Upper lobe of left lung (tissue), 6 donors: Measurements from ENCODE around the gene STAU1. TPM values are rescaled to one million over a fixed set of nuclear protein-coding genes. Genes with fewer than 3 reads are reported as not detected.
"Not testable (repeated sequence)": the region's sequence is repeated elsewhere in the genome, so short reads cannot be mapped to it uniquely, and the experiment has no call there.

ENCODE experiments used
- ATAC-seq, 2 donors: fragments of 200-7000 bp; cut with Tn5 transposase; one replicate each; pipeline ENCODE4 v1.9.1; 2022; ENCODE audit warnings: mild to moderate bottlenecking in 2 of 2, moderate library complexity in 2 of 2; ENCODE audit not compliant: low FRiP score in 2 of 2
- DNase-seq, 2 donors: peaks; one replicate each; pipeline ENCODE4 v3.0.0-alpha.2; 2019 to 2020
- H3K27ac ChIP-seq, 4 donors: fragments of 200-600 bp; sonication (generic); one replicate each; pipeline ENCODE4 v1.5.1; 2016 to 2019
- H3K27me3 ChIP-seq, 4 donors: fragments of 200-600 bp; sonication (generic); one replicate each; pipeline ENCODE4 v1.5.1; 2017 to 2019
- H3K36me3 ChIP-seq, 4 donors: fragments of 200-600 bp; sonication (generic); one replicate each; pipeline ENCODE4 v1.5.1; 2016 to 2019
- H3K4me1 ChIP-seq, 4 donors: fragments of 200-600 bp; sonication (generic); one replicate each; pipeline ENCODE4 v1.5.1; 2018 to 2019
- H3K4me3 ChIP-seq, 4 donors: fragments of 200-600 bp; sonication (generic); one replicate each; pipeline ENCODE4 v1.5.1; 2017 to 2019; ENCODE audit warnings: mild to moderate bottlenecking in 2 of 4, moderate library complexity in 1 of 4
- H3K9me3 ChIP-seq, 4 donors: fragments of 200-600 bp; sonication (generic); one replicate each; pipeline ENCODE4 v1.5.1; 2018 to 2019
- EP300 ChIP-seq, 4 donors: sonication (generic); formaldehyde crosslinking; IDR thresholded peaks; one replicate each; pipeline ENCODE4 v1.5.1; 2017; ENCODE audit warnings: antibody characterized with exemption in 4 of 4, control low read depth in 2 of 4
- POLR2A ChIP-seq, 4 donors: fragments of 450-650 bp; IDR thresholded peaks; one replicate each; pipeline ENCODE4 v1.5.1; 2016 to 2017; ENCODE audit warnings: antibody characterized with exemption in 4 of 4, mild to moderate bottlenecking in 2 of 4
- POLR2AphosphoS5 ChIP-seq, 2 donors: sonication (generic); formaldehyde crosslinking; IDR thresholded peaks; one replicate each; pipeline ENCODE4 v1.5.1; 2017; ENCODE audit warnings: antibody characterized with exemption in 2 of 2
- WGBS, 2 donors: methylation state at CpG; one replicate each; pipeline ENCODE4 v1.1.5; 2017 to 2018; 5-methylcytosine and 5-hydroxymethylcytosine counted together
- total RNA-seq, 6 donors: library from RNA; depleted of rRNA in 4 of 6; stranded (reverse); fragments of >200 nt in 4 of 6; gene quantifications; one replicate each; pipeline versions ENCODE4 v1.1.0 to v1.2.1, GENCODE V29; 2016 to 2021
- TF ChIP-seq, protein P1 (sequence below), 6 experiments: fragments of 450-650 bp in 4 of 6; fragments of 200-600 bp in 2 of 6; sonication (generic) in 2 of 6; IDR thresholded peaks; one replicate each; pipeline ENCODE4 v1.5.1; 2016 to 2019; ENCODE audit warnings: antibody characterized with exemption in 6 of 6
- donor health status: DM: no; HTN: no; CAD: no; lungs with moderate emphysema.
- donor health status: DM: no; HTN: yes; CAD: no; lungs with severe emphysema.

Gene STAU1
- total RNA-seq, 6 donors from 2014 or later: 69.1 to 97.7 (median 73.5) TPM

DNA sequence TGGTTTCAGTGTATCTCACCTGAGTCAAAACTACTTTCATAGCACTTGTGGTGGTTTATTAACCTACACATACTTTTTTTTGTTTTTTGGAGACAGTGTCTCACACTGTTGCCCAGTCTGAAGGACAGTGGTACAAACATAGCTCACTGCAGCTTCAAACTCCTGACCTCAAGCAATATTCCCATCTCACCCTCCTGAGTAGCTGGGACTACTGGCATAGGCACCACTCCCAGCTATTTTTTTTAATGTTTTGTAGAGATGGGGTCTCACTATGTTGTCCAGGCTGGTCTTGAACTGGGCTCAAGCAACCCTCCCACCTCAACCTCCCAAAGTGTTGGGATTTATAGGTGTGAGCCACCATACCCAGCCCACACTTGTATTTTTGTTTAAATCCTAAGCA lies 49.7 kb downstream of the STAU1 start:
- Histone ChIP-seq H3K27ac (no peak overlapping the region), H3K9me3 (no peaks in the 10 kb centered on the region), H3K4me1 (peaks cover 0 to 10% (median 6%) of the 10 kb centered on the region in 4 donors), H3K4me3 (no peak overlapping the region), H3K27me3 (no peaks in the 10 kb centered on the region), H3K36me3 (peaks cover 0 to 41% (median 21%) of the 10 kb centered on the region in 4 donors)
- DNase-seq (no peak), ATAC-seq (no peak)
- TF ChIP-seq POLR2A (IDR thresholded peaks at IDR 0.05) (no peak), POLR2AphosphoS5 (IDR thresholded peaks at IDR 0.05) (no peak), EP300 (IDR thresholded peaks at IDR 0.05) (no peak)
- TF ChIP-seq, protein P1, sequence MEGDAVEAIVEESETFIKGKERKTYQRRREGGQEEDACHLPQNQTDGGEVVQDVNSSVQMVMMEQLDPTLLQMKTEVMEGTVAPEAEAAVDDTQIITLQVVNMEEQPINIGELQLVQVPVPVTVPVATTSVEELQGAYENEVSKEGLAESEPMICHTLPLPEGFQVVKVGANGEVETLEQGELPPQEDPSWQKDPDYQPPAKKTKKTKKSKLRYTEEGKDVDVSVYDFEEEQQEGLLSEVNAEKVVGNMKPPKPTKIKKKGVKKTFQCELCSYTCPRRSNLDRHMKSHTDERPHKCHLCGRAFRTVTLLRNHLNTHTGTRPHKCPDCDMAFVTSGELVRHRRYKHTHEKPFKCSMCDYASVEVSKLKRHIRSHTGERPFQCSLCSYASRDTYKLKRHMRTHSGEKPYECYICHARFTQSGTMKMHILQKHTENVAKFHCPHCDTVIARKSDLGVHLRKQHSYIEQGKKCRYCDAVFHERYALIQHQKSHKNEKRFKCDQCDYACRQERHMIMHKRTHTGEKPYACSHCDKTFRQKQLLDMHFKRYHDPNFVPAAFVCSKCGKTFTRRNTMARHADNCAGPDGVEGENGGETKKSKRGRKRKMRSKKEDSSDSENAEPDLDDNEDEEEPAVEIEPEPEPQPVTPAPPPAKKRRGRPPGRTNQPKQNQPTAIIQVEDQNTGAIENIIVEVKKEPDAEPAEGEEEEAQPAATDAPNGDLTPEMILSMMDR (IDR thresholded peaks at IDR 0.05): no peak

DNA sequence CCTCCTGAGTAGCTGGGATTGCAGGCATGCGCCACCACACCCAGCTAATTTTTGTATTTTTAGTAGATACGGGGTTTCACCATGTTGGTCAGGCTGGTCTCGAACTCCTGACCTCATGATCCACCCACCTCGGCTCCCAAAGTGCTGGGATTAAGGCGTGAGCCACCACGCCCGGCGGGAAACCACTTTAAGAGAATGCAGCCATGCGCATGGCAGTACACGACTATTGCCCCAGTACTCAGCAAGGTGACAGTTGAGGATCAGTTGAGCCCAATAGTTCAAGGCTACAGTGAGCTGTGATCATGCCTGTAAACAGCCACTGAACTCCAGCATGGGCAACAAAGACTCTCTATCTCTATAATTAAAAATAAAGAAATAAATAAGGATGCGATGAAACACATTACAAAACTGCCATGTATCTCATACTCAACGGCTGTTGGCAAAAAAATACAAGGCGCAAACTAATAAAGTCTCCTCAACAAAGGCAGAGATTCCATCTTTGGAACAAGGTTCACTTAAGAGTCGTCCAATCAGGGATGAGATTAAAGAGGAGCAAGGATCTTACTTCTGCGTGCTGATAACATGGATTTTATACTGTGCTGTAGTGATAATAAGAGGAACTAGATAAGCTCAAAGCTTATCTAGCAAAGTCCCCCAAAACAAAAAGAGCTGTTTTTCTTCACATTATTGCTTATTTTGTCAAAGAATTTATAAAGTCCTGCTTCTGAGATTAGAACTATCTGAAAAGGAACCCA lies 51.1 kb downstream of the STAU1 start:
- ATAC-seq (no peak), DNase-seq (no peak)
- Histone ChIP-seq H3K4me3 (no peak overlapping the region), H3K9me3 (no peaks in the 10 kb centered on the region), H3K36me3 (peaks cover 0 to 45% (median 21%) of the 10 kb centered on the region in 4 donors), H3K27me3 (no peaks in the 10 kb centered on the region), H3K4me1 (peaks cover 0 to 15% (median 10%) of the 10 kb centered on the region in 4 donors), H3K27ac (no peak overlapping the region)
- TF ChIP-seq, protein P1 (IDR thresholded peaks at IDR 0.05): no peak
- TF ChIP-seq POLR2A (IDR thresholded peaks at IDR 0.05) (no peak), EP300 (IDR thresholded peaks at IDR 0.05) (no peak), POLR2AphosphoS5 (IDR thresholded peaks at IDR 0.05) (no peak)
- WGBS, 2 donors: 95% methylated on average over 14 to 15 of the region's 15 CpGs

DNA sequence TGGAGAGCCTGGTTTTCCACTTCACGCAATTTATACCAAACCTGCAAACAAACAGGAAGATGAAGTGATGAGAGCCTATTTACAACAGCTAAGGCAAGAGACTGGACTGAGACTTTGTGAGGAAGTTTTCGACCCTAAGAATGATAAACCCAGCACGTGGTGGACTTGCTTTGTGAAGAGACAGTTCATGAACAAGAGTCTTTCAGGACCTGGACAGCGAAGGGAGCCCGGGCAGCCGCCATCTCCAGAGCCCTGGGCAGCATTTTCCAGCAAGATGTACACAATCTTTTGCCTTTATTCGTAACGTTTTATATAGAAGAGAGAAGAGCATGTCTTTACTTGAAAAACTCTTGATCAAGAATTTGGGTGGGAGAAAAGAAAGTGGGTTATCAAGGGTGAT lies 53.3 kb downstream of the STAU1 start:
- H3K4me3 ChIP-seq, H3K27ac ChIP-seq, H3K9me3 ChIP-seq, H3K27me3 ChIP-seq, H3K4me1 ChIP-seq, ATAC-seq: not testable (repeated sequence)
- 86 to 88% methylated on average over 8 of the region's 8 CpGs for WGBS, 2 donors
- DNase-seq: peak in 1 of 2 donors; percentile 54
- peaks cover 0 to 62% (median 32%) of the 10 kb centered on the region in 4 donors for H3K36me3 ChIP-seq

DNA sequence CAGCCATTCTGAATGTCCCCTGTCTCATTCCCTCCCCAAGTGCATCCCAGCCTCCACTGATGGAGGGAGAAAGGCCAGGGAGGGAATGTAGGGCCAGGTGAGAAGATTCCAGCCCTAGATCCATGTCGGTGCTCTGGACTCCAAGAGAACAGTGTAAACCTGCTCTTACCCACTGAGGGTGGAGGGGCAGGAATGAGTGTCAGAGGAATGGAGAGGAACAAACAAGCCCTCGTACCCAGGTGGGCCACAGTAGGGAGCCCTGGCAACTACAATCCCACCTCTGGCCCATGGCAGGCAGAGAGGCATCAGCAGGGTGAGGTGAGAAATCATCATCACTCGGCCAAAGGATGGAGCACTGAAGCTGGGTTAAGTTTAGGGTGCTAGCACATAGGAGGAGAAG lies 54.6 kb downstream of the STAU1 start:
- Histone ChIP-seq H3K4me1 (peaks cover 0 to 9% (median 2%) of the 10 kb centered on the region in 4 donors), H3K36me3 (peaks cover 0 to 57% (median 29%) of the 10 kb centered on the region in 4 donors), H3K4me3 (no peak overlapping the region), H3K27ac (peak overlapping the region in 1 of 4 donors; percentile 50), H3K9me3 (no peaks in the 10 kb centered on the region), H3K27me3 (no peaks in the 10 kb centered on the region)
- DNase-seq: no peak
- ATAC-seq: no peak
- no peak for TF ChIP-seq EP300 (IDR thresholded peaks at IDR 0.05)
- TF ChIP-seq POLR2AphosphoS5 (IDR thresholded peaks at IDR 0.05): no peak
- TF ChIP-seq, protein P1 (IDR thresholded peaks at IDR 0.05): no peak
- WGBS, 2 donors: 82% methylated on average over 3 of the region's 3 CpGs

DNA sequence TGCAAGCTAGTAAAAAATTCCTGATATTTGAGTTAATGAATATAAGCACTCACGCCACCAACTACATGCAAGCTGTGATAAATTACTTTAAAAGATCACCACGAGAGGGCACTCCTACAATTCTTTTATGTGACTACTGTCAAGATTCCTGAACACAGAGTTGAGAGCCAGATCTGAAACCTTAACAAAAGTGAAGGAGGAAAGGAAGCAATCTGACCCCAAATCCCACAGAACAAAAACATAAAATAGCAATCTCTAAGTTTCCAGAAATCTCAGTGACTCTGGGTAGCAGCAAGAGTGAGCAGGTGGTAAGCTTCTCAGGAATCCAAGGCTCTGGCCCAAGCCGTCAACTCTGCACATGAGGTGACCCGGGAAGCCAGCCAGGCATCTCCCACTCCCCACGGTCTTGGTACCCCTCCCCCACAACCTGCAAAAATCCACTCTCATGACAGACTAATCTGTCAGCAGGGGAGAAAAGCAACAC lies 55.1 kb downstream of the STAU1 start:
- Histone ChIP-seq H3K27me3 (no peaks in the 10 kb centered on the region), H3K27ac (peak overlapping the region in 1 of 4 donors; percentile 50), H3K36me3 (peaks cover 0 to 57% (median 29%) of the 10 kb centered on the region in 4 donors), H3K9me3 (no peaks in the 10 kb centered on the region), H3K4me3 (no peak overlapping the region), H3K4me1 (peaks cover 0 to 9% (median 2%) of the 10 kb centered on the region in 4 donors)
- WGBS, 2 donors: 40 to 42% methylated on average over 5 of the region's 5 CpGs
- ATAC-seq (peak in 1 of 2 donors; percentile 76), DNase-seq (no peak)
- TF ChIP-seq, protein P1 (IDR thresholded peaks at IDR 0.05): peak; percentile 45 to 75 (median 64)
- TF ChIP-seq POLR2AphosphoS5 (IDR thresholded peaks at IDR 0.05) (no peak), POLR2A (IDR thresholded peaks at IDR 0.05) (no peak), EP300 (IDR thresholded peaks at IDR 0.05) (no peak)
